Measurements from ENCODE around the gene HESX1. TPM values are rescaled to one million over a fixed set of nuclear protein-coding genes. Genes with fewer than 3 reads are reported as not detected.

HESX1 gene
- total and polyA plus RNA-seq, 7 donors: 0.18 to 0.46 (median 0.32) TPM; not detected in 1

DNA sequence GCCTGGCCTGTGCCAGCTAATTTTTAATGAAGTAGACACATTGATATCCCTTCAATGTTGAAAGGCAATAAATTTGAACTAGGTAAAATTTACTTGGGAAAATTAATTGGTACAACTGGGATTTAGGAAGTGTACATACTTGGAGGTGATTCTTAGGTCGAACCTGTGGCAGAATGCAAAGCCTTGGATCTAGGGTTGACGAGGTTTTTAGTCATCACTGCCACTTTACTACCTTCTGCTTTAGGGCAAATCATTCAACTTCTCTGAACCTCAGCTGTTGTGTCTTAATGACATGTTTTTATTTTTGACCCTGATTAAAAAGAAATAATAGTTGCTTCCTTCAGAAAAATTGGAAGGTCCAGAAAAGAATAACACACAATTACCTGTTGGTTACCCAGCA, 30.2 kb upstream of the HESX1 start:
- Histone ChIP-seq H3K27ac (peak overlapping the region; percentile 98), H3K36me3 (ENCODE audit: insufficient read depth in 1 of 2, low read depth in 1 of 2) (no peaks in the 10 kb centered on the region), H3K27me3 (ENCODE audit: insufficient read depth in 3 of 3, low read length in 2 of 3) (no peaks in the 10 kb centered on the region), H3K9me3 (no peaks in the 10 kb centered on the region), H3K4me1 (peaks cover 20% of the 10 kb centered on the region), H3K4me3 (no peak overlapping the region)
- DNase-seq (no peak), ATAC-seq (no peak)
- TF ChIP-seq, protein P1, sequence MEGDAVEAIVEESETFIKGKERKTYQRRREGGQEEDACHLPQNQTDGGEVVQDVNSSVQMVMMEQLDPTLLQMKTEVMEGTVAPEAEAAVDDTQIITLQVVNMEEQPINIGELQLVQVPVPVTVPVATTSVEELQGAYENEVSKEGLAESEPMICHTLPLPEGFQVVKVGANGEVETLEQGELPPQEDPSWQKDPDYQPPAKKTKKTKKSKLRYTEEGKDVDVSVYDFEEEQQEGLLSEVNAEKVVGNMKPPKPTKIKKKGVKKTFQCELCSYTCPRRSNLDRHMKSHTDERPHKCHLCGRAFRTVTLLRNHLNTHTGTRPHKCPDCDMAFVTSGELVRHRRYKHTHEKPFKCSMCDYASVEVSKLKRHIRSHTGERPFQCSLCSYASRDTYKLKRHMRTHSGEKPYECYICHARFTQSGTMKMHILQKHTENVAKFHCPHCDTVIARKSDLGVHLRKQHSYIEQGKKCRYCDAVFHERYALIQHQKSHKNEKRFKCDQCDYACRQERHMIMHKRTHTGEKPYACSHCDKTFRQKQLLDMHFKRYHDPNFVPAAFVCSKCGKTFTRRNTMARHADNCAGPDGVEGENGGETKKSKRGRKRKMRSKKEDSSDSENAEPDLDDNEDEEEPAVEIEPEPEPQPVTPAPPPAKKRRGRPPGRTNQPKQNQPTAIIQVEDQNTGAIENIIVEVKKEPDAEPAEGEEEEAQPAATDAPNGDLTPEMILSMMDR (IDR thresholded peaks at IDR 0.05): no peak
- intact Hi-C loops (cut with DNase I): no loop called here
- 66 to 88% (median 74%) methylated on average over 2 of the region's 2 CpGs for WGBS, 3 donors

DNA sequence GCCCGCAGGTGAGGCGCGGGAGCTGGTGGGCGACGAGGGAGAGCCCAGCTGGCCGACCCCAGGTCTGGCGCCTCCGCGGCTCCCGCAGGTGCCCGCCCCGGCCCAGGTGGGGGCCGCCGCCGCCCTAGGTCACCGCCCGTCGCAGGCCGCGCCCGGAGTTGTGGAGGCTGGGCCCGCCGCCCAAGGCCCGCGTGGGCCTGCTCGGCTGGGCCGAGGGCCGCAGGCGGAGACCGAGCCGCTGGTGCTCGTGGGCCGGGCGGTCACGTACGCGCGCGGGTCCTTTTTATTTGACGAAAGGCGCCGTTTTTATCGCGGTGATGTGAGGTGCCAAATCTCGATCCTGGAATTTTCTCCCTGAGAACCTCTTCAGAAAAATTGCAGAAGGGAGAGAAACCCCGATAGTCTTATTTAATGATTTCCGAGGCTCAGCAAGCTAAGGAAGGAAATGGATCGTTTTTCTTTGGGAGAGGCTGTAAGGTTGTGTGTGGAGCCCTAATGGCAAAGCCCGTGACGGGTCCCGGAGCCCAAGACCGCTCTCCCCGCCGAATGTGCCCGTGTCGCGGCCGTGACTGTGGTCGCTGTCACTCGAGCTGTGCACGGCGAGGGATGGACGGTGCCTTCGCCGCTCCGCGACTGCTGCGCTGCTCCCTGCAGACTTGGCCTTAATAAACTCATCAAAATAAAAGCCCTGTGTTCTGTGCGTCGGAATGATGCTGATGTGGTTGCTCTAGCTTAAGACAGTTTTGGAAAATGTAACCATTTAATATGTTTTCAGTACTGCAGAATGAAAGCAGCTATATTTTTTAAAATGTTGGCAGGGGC, 28.4 kb upstream of the HESX1 start:
- Histone ChIP-seq H3K36me3 (ENCODE audit: insufficient read depth in 1 of 2, low read depth in 1 of 2) (no peaks in the 10 kb centered on the region), H3K4me1 (peaks cover 20% of the 10 kb centered on the region), H3K9me3 (no peaks in the 10 kb centered on the region), H3K27ac (peak overlapping the region; percentile 98), H3K27me3 (ENCODE audit: insufficient read depth in 3 of 3, low read length in 2 of 3) (no peaks in the 10 kb centered on the region), H3K4me3 (peak overlapping the region; percentile 89)
- 0 to 1% (median 0%) methylated on average over 58 to 70 of the region's 70 CpGs for WGBS, 3 donors
- TF ChIP-seq, protein P1 (IDR thresholded peaks at IDR 0.05): no peak
- peak; percentile 53 to 81 for DNase-seq
- peak; percentile 69 to 80 (median 74) for ATAC-seq
- intact Hi-C loops (cut with DNase I): loop anchor here (5.0 to 10.0 kb wide), 4 partner anchors 56 to 233 kb away; partner anchors contain the start of gene IL17RD (in 1 of the 2)

- peaks cover 20% of the 10 kb centered on the region for H3K4me1 ChIP-seq
- H3K27ac ChIP-seq: peak within 1 kb of the TSS; percentile 98
- no peaks in the 10 kb centered on the region for H3K36me3 ChIP-seq (ENCODE audit: insufficient read depth in 1 of 2, low read depth in 1 of 2)
- ATAC-seq: peak; percentile 95 to 98 (median 97)
- peak within 1 kb of the TSS; percentile 89 for H3K4me3 ChIP-seq
- H3K9me3 ChIP-seq: no peaks in the 10 kb centered on the region
- DNase-seq: peak; percentile 94 to 96
- intact Hi-C loops (cut with DNase I): loop anchor here (5.0 to 10.0 kb wide), 4 partner anchors 55 to 233 kb away; partner anchors contain the start of gene IL17RD (in 1 of the 2)
- TF ChIP-seq, protein P1 (IDR thresholded peaks at IDR 0.05): no peak
- no peaks in the 10 kb centered on the region for H3K27me3 ChIP-seq (ENCODE audit: insufficient read depth in 3 of 3, low read length in 2 of 3)
- 0% methylated on average over 38 to 71 of the region's 71 CpGs for WGBS, 3 donors
Measured at GRCh38 chr3:57227204-57227929, 27.6 kb upstream of the HESX1 start, which contains the start of gene APPL1. Gene APPL1, plus strand, starts transcription at chr3:57227729. Its CDS starts 155 bp downstream, at chr3:57227884.

GRCh38 chr3:57226176-57226575, 26.4 kb upstream of the HESX1 start:
- no peaks in the 10 kb centered on the region for H3K27me3 ChIP-seq (ENCODE audit: insufficient read depth in 3 of 3, low read length in 2 of 3)
- H3K36me3 ChIP-seq (ENCODE audit: insufficient read depth in 1 of 2, low read depth in 1 of 2): no peaks in the 10 kb centered on the region
- no peak for ATAC-seq
- H3K4me1 ChIP-seq: peaks cover 20% of the 10 kb centered on the region
- no peak for DNase-seq
- WGBS, 3 donors: 78 to 82% (median 80%) methylated on average over 2 of the region's 2 CpGs
- no peaks in the 10 kb centered on the region for H3K9me3 ChIP-seq
- H3K27ac ChIP-seq: peak overlapping the region; percentile 98
- intact Hi-C loops (cut with DNase I): loop anchor here (5.0 to 10.0 kb wide), 4 partner anchors 54 to 231 kb away; partner anchors contain the start of gene IL17RD (in 1 of the 2)
- no peak overlapping the region for H3K4me3 ChIP-seq
- TF ChIP-seq, protein P1 (IDR thresholded peaks at IDR 0.05): no peak
